H1 (cell line): ENCODE data around the gene NUMB. TPM values are rescaled to one million over a fixed set of nuclear protein-coding genes. Genes with fewer than 3 reads are reported as not detected.

Source experiments
- CTCF ChIA-PET: fragments of 300-600 bp; sonication (Branson Sonifier 250); formaldehyde crosslinking; loops from one replicate; lab custom pipeline; 2021; ENCODE audit not compliant: partially characterized antibody; lab: Charles Lee
- POLR2A ChIA-PET: fragments of 300-600 bp; sonication (Branson Sonifier 250); formaldehyde crosslinking; loops from one replicate; lab custom pipeline; 2021; ENCODE audit warnings: inconsistent platforms; ENCODE audit not compliant: partially characterized antibody; lab: Charles Lee
- DNase-seq, 2 experiments: peaks; one replicate each; pipeline versions ENCODE4 v3.0.0 to v3.0.0-alpha.2; 2010 to 2022; ENCODE audit warnings: low spot score in 2 of 2, low read depth in 1 of 2, mixed read lengths in 1 of 2
- FAIRE-seq: peaks from 2 replicates; lab custom pipeline; 2011; peaks lifted over from hg19 to GRCh38; lab: Jason Lieb, UNC
- H2AFZ ChIP-seq: 2 replicates; pipeline ENCODE4 v1.8.1; 2012; ENCODE audit warnings: low read length, inconsistent platforms
- H2AK5ac ChIP-seq: 2 replicates; pipeline ENCODE4 v1.6.1; 2013; ENCODE audit warnings: low read depth, low read length
- H2BK120ac ChIP-seq: replicated peaks from 2 replicates; pipeline ENCODE3; 2013; ENCODE audit warnings: low read depth, low read length, inconsistent platforms
- H2BK12ac ChIP-seq: 2 replicates; pipeline ENCODE4 v1.6.1; 2013; ENCODE audit warnings: low read depth, low read length
- H2BK15ac ChIP-seq: 2 replicates; pipeline ENCODE4 v1.6.1; 2013; ENCODE audit warnings: low read length
- H2BK20ac ChIP-seq: 2 replicates; pipeline ENCODE4 v1.6.1; 2013; ENCODE audit warnings: low read length
- H2BK5ac ChIP-seq: 2 replicates; pipeline ENCODE4 v1.6.1; 2013; ENCODE audit warnings: low read depth, low read length
- H3K14ac ChIP-seq: 2 replicates; pipeline ENCODE4 v1.6.1; 2013; ENCODE audit warnings: inconsistent platforms; ENCODE audit not compliant: insufficient read length
- H3K18ac ChIP-seq: 2 replicates; pipeline ENCODE4 v1.6.1; 2013; ENCODE audit warnings: low read length; ENCODE audit errors: extremely low read depth
- H3K23ac ChIP-seq: 2 replicates; pipeline ENCODE4 v1.6.1; 2013; ENCODE audit warnings: inconsistent platforms; ENCODE audit not compliant: insufficient read length
- H3K23me2 ChIP-seq: 2 replicates; pipeline ENCODE4 v1.6.1; 2013; ENCODE audit warnings: low read depth, low read length
- H3K27ac ChIP-seq: 2 replicates; pipeline ENCODE4 v1.6.1; 2011; ENCODE audit warnings: low read depth, low read length, inconsistent platforms
- H3K27me3 ChIP-seq, 4 experiments: replicated peaks in 1 of 4; 1 replicate in 1 of 4; 2 replicates in 3 of 4; pipeline versions ENCODE4 v1.6.1 to v1.8.1; 2011 to 2013; ENCODE audit warnings: low read length in 3 of 4, mild to moderate bottlenecking in 3 of 4, inconsistent platforms in 2 of 4, mixed read lengths in 2 of 4, moderate library complexity in 1 of 4; ENCODE audit not compliant: control insufficient read depth in 3 of 4, insufficient read depth in 3 of 4; ENCODE audit errors: extremely low read depth in 1 of 4
- H3K36me3 ChIP-seq, 4 experiments: 2 replicates each; pipeline versions ENCODE4 v1.6.1 to v1.8.1; 2011 to 2013; ENCODE audit warnings: mild to moderate bottlenecking in 4 of 4, low read length in 3 of 4, moderate library complexity in 2 of 4, control low read depth in 1 of 4, inconsistent platforms in 1 of 4; ENCODE audit not compliant: insufficient read depth in 4 of 4, control insufficient read depth in 2 of 4
- H3K4ac ChIP-seq: replicated peaks from 2 replicates; pipeline ENCODE3; 2013; ENCODE audit warnings: low read length, low read depth, mixed read lengths, inconsistent platforms; ENCODE audit not compliant: insufficient read length
- H3K4me1 ChIP-seq, 4 experiments: replicated peaks in 1 of 4; 1 replicate in 1 of 4; 2 replicates in 3 of 4; pipeline versions ENCODE4 v1.6.1 to v1.8.1; 2011 to 2013; ENCODE audit warnings: low read length in 3 of 4, inconsistent platforms in 2 of 4, mixed read lengths in 1 of 4; ENCODE audit not compliant: insufficient read depth in 4 of 4, control insufficient read depth in 3 of 4
- H3K4me2 ChIP-seq, 2 experiments: 2 replicates each; pipeline versions ENCODE4 v1.6.1 to v1.8.1; 2011 to 2013; ENCODE audit warnings: low read depth in 2 of 2, low read length in 2 of 2, control low read depth in 1 of 2, inconsistent platforms in 1 of 2, mild to moderate bottlenecking in 1 of 2; ENCODE audit not compliant: insufficient read depth in 1 of 2
- H3K4me3 ChIP-seq, 4 experiments: fragments of 200-600, 300-600 bp in 1 of 4; sonication (generic), shearing (Covaris generic), sonication (Bioruptor Twin) in 1 of 4; 2 replicates each; pipeline versions ENCODE4 v1.5.1 to v1.8.1; 2011 to 2016; ENCODE audit warnings: low read length in 4 of 4, low read depth in 3 of 4, control low read depth in 2 of 4, inconsistent platforms in 2 of 4, mild to moderate bottlenecking in 2 of 4, mixed read lengths in 1 of 4, moderate library complexity in 1 of 4; ENCODE audit not compliant: insufficient read depth in 2 of 4; ENCODE audit errors: extremely low read depth in 1 of 4
- H3K56ac ChIP-seq: replicated peaks from 2 replicates; pipeline ENCODE3; 2013; ENCODE audit warnings: low read depth, mild to moderate bottlenecking, mixed read lengths, low read length, inconsistent platforms; ENCODE audit not compliant: insufficient read length
- H3K79me1 ChIP-seq: 2 replicates; pipeline ENCODE4 v1.6.1; 2013; ENCODE audit warnings: low read depth, low read length, control low read depth
- H3K79me2 ChIP-seq, 2 experiments: 2 replicates each; pipeline versions ENCODE4 v1.6.1 to v1.8.1; 2012 to 2013; ENCODE audit warnings: low read length in 2 of 2, mild to moderate bottlenecking in 2 of 2, inconsistent platforms in 1 of 2; ENCODE audit not compliant: insufficient read depth in 2 of 2, control insufficient read depth in 1 of 2
- H3K9ac ChIP-seq, 4 experiments: replicated peaks in 1 of 4; 1 replicate in 1 of 4; 2 replicates in 3 of 4; pipeline versions ENCODE4 v1.6.1 to v1.8.1; 2011 to 2013; ENCODE audit warnings: low read depth in 3 of 4, low read length in 3 of 4, control low read depth in 2 of 4, mild to moderate bottlenecking in 2 of 4, moderate library complexity in 2 of 4, inconsistent platforms in 1 of 4; ENCODE audit errors: extremely low read depth in 1 of 4
- H3K9me3 ChIP-seq, 2 experiments: 2 replicates each; pipeline versions ENCODE4 v1.6.1 to v1.8.1; 2012 to 2013; ENCODE audit warnings: mild to moderate bottlenecking in 2 of 2, moderate library complexity in 2 of 2, control low read depth in 1 of 2, inconsistent platforms in 1 of 2, low read depth in 1 of 2, low read length in 1 of 2, mixed read lengths in 1 of 2; ENCODE audit not compliant: insufficient read depth in 2 of 2
- H4K20me1 ChIP-seq, 2 experiments: replicated peaks in 1 of 2; 2 replicates each; pipeline versions ENCODE3 to v1.8.1; 2011 to 2013; ENCODE audit warnings: inconsistent platforms in 2 of 2, low read length in 2 of 2, mild to moderate bottlenecking in 1 of 2; ENCODE audit not compliant: insufficient read depth in 2 of 2, control insufficient read depth in 1 of 2
- H4K5ac ChIP-seq: 2 replicates; pipeline ENCODE4 v1.6.1; 2013; ENCODE audit warnings: low read length, low read depth, mixed read lengths, inconsistent platforms; ENCODE audit not compliant: insufficient read length
- H4K8ac ChIP-seq: 2 replicates; pipeline ENCODE4 v1.8.0; 2013; ENCODE audit warnings: mild to moderate bottlenecking, moderate library complexity, low read length, inconsistent platforms; ENCODE audit not compliant: insufficient read depth; ENCODE audit errors: extremely low read depth
- H4K91ac ChIP-seq: replicated peaks from 2 replicates; pipeline ENCODE3; 2013; ENCODE audit warnings: low read length, mixed read lengths, inconsistent platforms; ENCODE audit not compliant: insufficient read length
- BACH1 ChIP-seq: IDR thresholded peaks from 2 replicates; pipeline ENCODE4 v1.6.1; 2012; ENCODE audit warnings: low read length, improper control_type of control experiment
- BCL11A ChIP-seq, 2 experiments: IDR thresholded peaks; one replicate each; pipeline ENCODE4 v1.6.1; 2011; ENCODE audit warnings: low read depth in 2 of 2, low read length in 2 of 2, mild to moderate bottlenecking in 2 of 2
- CEBPB ChIP-seq: IDR thresholded peaks from 2 replicates; pipeline ENCODE4 v1.6.1; 2012; ENCODE audit warnings: low read depth, low read length
- GABPA ChIP-seq: IDR thresholded peaks from 2 replicates; pipeline ENCODE4 v1.6.1; 2011; ENCODE audit warnings: mild to moderate bottlenecking, low read length, moderate library complexity, borderline replicate concordance; ENCODE audit not compliant: insufficient read depth
- NANOG ChIP-seq: IDR thresholded peaks from 2 replicates; pipeline ENCODE4 v1.6.1; 2011; ENCODE audit warnings: low read length, low read depth, mild to moderate bottlenecking, inconsistent platforms; ENCODE audit not compliant: insufficient read depth, poor library complexity, severe bottlenecking
- POLR2A ChIP-seq, 2 experiments: IDR thresholded peaks; 1 replicate in 1 of 2; 2 replicates in 1 of 2; pipeline ENCODE4 v1.6.1; 2011; ENCODE audit warnings: low read depth in 2 of 2, low read length in 2 of 2, mild to moderate bottlenecking in 2 of 2; ENCODE audit errors: control extremely low read depth in 1 of 2
- POLR2AphosphoS5 ChIP-seq: IDR thresholded peaks from 2 replicates; pipeline ENCODE4 v1.6.1; 2011; ENCODE audit warnings: low read depth, low read length
- SIN3A ChIP-seq, 2 experiments: IDR thresholded peaks in 1 of 2; conservative IDR thresholded peaks in 1 of 2; 2 replicates each; pipeline ENCODE4 v1.6.1; 2011 to 2012; ENCODE audit warnings: low read length in 2 of 2, improper control_type of control experiment in 1 of 2, low read depth in 1 of 2, mild to moderate bottlenecking in 1 of 2
- SP1 ChIP-seq: IDR thresholded peaks from 2 replicates; pipeline ENCODE4 v1.6.1; 2011; ENCODE audit warnings: low read depth, low read length
- TAF1 ChIP-seq: IDR thresholded peaks from 2 replicates; pipeline ENCODE4 v1.6.1; 2011; ENCODE audit warnings: mild to moderate bottlenecking, low read depth, low read length
- TEAD4 ChIP-seq: IDR thresholded peaks from 2 replicates; pipeline ENCODE4 v1.6.1; 2012; ENCODE audit warnings: low read depth, low read length, inconsistent platforms, mixed read lengths
- YY1 ChIP-seq: IDR thresholded peaks from 2 replicates; pipeline ENCODE4 v1.6.1; 2011; ENCODE audit warnings: low read depth, mild to moderate bottlenecking, low read length
- WGBS, 2 experiments: shearing (Covaris generic) in 1 of 2; methylation state at CpG; one replicate each; pipeline versions ENCODE4 v1.1.6 to v1.1.7; 2013 to 2015; ENCODE audit warnings: low lambda C conversion rate in 2 of 2, mixed read lengths in 2 of 2, inconsistent platforms in 1 of 2, low coverage in 1 of 2, missing lambda C conversion rate in 1 of 2; ENCODE audit not compliant: insufficient replicate concordance in 2 of 2, insufficient coverage in 1 of 2, insufficient read length in 1 of 2; ENCODE audit errors: extremely low coverage in 1 of 2, missing lambda C conversion rate in 1 of 2; 5-methylcytosine and 5-hydroxymethylcytosine counted together
- polyA plus RNA-seq, 7 experiments: library from polyadenylated mRNA; depleted of rRNA in 3 of 7; stranded (reverse) in 5 of 7; unstranded in 2 of 7; fragments of >200 nt in 5 of 7; fragments of 200-250 nt in 2 of 7; gene quantifications; 1 replicate in 5 of 7; 2 replicates in 1 of 7; 4 replicates in 1 of 7; pipeline versions ENCODE4 v1.2.1 to v1.2.3, GENCODE V29; 2011 to 2013; ENCODE audit warnings: missing spikeins in 2 of 7, mixed read lengths in 2 of 7
- total RNA-seq: library from RNA; stranded (reverse); fragmentation: NEBNext Ultra II Directional; extraction: Animal tissue kit (Norgen Biotek cat#: 25700); gene quantifications from 2 replicates; pipeline ENCODE4 v1.2.1, GENCODE V29; 2021

Gene NUMB
- total and polyA plus RNA-seq, 2 of the 8 experiments (the other 6 are each of a cell fraction or from before 2014, with no cell fraction given): 54.3 to 78.1 TPM

DNA sequence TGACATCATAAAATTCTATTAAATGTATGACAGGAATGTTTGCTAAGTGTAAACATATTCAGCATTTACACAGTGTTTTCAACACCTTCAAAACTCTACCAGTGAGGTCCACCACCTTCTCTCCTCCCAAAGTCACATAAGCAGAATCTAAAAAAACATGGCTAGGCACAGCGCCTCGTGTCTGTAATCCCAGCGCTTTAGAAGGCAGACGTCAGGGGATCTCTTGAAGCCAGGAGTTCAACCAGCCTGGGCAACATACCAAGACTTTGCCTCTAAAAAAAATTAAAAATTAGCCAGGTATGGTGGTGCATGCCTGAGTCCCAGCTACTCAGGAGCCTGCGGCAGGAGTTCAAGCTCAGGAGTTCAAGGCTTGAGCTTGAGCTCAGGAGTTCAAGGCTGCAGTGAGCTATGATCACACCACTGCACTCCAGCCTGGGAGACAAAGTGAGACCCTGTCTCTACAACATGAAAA lies 30.0 kb downstream of the NUMB start:
- H3K4ac ChIP-seq: no peak overlapping the region
- H3K27me3 ChIP-seq: no peaks in the 10 kb centered on the region
- no peak overlapping the region for H2BK5ac ChIP-seq
- H3K23ac ChIP-seq: no peak overlapping the region
- peaks cover 0 to 2% of the 10 kb centered on the region in 2 experiments for H4K20me1 ChIP-seq
- POLR2A ChIA-PET: no interaction called here
- FAIRE-seq (no peak), DNase-seq (no peak)
- H3K79me1 ChIP-seq: no peaks in the 10 kb centered on the region
- H3K18ac ChIP-seq: no peak overlapping the region
- no peak overlapping the region for H3K4me3 ChIP-seq
- H3K27ac ChIP-seq: no peak overlapping the region
- CTCF ChIA-PET: no interaction called here
- no peak overlapping the region for H3K4me2 ChIP-seq
- no peak overlapping the region for H4K91ac ChIP-seq
- H2BK20ac ChIP-seq: no peak overlapping the region
- no peak overlapping the region for H2BK120ac ChIP-seq
- H3K9ac ChIP-seq: no peak overlapping the region
- H3K36me3 ChIP-seq: no peaks in the 10 kb centered on the region
- no peak overlapping the region for H4K5ac ChIP-seq
- no peak overlapping the region for H2AFZ ChIP-seq
- no peaks in the 10 kb centered on the region for H3K23me2 ChIP-seq
- WGBS, 2 experiments: 97% methylated on average over 5 of the region's 5 CpGs; no CpG with 5 or more reads in 1 of the 2 experiments
- H3K79me2 ChIP-seq: peaks cover 0 to 52% of the 10 kb centered on the region in 2 experiments; a peak in 2 of 4 replicates
- H3K9me3 ChIP-seq: no peaks in the 10 kb centered on the region
- no peak overlapping the region for H2AK5ac ChIP-seq
- no peaks in the 10 kb centered on the region for H3K4me1 ChIP-seq
- no peak overlapping the region for H2BK15ac ChIP-seq
- no peak overlapping the region for H3K14ac ChIP-seq
- H2BK12ac ChIP-seq: no peak overlapping the region
- H4K8ac ChIP-seq: no peak overlapping the region
- no peak overlapping the region for H3K56ac ChIP-seq
- no peak for TF ChIP-seq TEAD4
- TF ChIP-seq POLR2A (IDR thresholded peaks at IDR 0.05; ENCODE audit: control extremely low read depth in 1 of 2, low read depth in 2 of 2, low read length in 2 of 2): no peak
- no peak for TF ChIP-seq SIN3A (conservative IDR thresholded peaks at IDR 0.05 in 1 of 2, IDR thresholded peaks at IDR 0.05 in 1 of 2; ENCODE audit: low read depth in 1 of 2, low read length in 2 of 2)
- TF ChIP-seq CEBPB: no peak
- TF ChIP-seq BACH1: no peak
- no peak for TF ChIP-seq BCL11A (IDR thresholded peaks at IDR 0.05; ENCODE audit: low read depth in 2 of 2, low read length in 2 of 2)
- TF ChIP-seq NANOG: no peak
- no peak for TF ChIP-seq POLR2AphosphoS5
- no peak for TF ChIP-seq YY1
- TF ChIP-seq SP1: no peak
- TF ChIP-seq GABPA: no peak
- no peak for TF ChIP-seq TAF1
